ENCODE results near the gene INS.

The INS gene

DNA sequence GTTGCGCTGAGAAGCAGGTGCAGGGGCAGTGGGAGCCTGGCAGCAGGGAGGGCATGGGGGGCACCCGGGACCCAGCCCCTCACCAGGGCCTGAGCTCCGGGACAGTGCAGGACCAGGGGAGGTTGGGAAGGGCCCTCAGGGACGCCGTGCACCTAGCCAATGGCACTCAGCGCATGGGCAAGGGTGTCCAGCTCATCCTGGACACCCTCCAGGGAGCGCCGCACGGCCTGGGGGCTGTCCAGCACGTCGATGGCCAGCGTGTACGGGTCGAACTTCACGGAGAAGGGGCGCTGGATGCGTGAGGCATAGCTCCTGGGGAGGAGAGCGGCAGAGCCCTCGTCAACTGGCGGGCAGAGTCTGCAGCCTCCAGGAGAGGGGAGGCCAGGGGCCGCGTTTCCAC lies 3.1 kb upstream of the INS start:
- DNase-seq = no peak

- no peak for DNase-seq
Measured at GRCh38 chr11:2163428-2163978, 2.5 kb upstream of the INS start.

DNA sequence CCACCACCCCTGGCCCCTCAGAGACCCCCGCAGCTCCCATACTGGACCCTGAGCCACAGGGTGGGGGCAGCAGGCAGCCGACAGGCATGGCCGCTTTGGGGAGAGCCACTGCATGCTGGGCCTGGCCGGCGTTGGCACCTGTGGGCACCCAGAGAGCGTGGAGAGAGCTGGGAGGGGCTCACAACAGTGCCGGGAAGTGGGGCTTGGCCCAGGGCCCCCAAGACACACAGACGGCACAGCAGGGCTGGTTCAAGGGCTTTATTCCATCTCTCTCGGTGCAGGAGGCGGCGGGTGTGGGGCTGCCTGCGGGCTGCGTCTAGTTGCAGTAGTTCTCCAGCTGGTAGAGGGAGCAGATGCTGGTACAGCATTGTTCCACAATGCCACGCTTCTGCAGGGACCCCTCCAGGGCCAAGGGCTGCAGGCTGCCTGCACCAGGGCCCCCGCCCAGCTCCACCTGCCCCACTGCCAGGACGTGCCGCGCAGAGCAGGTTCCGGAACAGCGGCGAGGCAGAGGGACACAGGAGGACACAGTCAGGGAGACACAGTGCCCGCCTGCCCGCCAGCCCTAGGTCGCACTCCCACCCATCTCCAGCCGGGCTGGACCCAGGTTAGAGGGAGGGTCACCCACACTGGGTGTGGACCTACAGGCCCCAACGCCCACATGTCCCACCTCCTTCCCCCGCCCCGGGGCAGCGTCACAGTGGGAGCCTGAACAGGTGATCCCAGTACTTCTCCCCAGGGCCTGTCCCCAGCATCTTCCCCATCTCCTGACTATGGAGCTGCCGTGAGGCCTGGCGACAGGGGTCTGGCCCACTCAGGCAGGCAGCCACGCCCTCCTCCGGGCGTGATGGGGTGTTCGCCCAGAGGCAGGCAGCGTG lies 1.2 kb downstream of the INS start:
- DNase-seq = no peak

- no peak for DNase-seq
Measured at GRCh38 chr11:2158966-2159365, 2.0 kb downstream of the INS start.

DNA sequence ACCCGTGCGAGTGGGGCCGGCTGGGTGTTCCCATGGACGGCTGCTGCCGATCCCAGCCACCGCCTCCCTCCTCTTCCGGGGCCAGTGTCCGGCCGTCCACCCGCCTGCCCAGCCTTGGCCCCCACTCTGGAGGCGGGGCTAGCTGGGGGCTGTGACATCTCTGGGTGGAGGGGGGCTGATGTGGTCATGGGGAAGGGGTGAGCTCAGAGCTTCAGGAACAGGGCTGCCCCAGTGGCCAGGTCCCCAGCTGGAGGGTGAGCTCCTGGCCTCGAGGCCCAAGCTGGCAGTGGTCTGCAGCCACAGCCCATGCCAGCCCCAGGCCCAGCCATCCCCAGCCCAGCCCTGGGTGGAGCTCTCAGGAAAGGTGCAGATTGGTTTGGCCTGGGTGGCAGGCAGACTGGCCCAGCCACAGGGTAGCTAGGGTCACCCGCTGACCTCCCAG lies 2.7 kb downstream of the INS start:
- DNase-seq = no peak

GRCh38 chr11:2157294-2158040 lies 3.5 kb downstream of the INS start:
- DNase-seq = no peak

DNA sequence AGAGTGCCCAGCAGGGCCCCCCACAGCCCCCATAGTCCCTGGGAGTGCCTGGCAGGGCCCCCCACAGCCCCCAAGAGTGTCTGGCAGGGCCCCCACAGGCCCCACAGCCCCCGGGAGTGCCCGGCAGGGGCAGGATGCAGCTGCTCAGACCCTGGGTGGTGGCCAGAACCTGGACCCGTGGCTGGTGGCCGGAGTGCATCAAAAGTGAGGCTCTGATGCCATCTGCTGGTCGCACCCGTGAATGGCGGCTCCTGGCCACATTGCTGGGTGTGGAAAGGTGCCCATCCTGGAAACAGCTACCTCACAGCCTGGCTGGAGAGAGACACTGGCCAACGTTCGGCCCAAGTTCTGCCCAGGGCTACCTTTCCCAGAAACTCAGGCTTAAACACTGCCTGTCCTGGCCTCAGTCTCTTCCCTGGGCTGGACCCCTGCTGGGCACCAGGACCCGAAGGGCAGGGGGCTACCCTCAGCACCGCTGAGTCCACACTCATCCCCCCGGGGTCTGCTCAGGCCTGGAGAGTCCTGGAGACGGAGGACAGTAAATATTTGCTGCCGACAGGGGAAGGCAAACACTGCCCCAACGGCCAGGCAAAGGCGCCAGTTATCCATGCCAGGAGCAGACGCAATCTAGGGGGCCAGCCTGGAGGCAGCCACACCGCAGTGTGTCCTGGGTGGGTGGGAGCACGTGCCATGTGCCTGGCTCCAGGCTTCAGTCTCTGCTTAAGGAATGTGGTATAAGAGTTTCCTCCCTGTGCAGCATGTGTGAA lies 4.4 kb downstream of the INS start:
- peak; percentile 37 for DNase-seq

- no peak for DNase-seq
Measured at GRCh38 chr11:2155511-2155910, 5.5 kb downstream of the INS start.

DNA sequence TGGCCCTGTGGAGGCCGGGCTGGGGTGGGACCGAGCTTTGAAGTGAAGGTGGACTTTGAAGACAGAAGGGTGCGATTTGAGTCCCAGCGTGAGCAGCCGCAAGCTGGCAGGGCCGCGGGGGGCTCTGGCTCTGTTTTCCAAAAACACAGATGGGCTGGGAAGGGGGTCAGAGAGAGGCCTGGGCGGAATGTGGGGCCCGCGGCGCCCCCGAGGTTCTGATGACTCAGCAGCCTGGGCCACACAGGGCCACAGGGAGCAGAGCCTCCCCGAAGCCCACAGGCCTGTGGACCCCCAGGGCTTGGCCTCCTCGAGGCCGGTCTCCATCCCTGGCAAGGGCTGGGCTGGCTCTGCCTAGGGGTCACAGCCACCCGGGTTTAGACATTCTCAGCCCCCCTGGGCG lies 6.1 kb downstream of the INS start:
- no peak for DNase-seq

DNA sequence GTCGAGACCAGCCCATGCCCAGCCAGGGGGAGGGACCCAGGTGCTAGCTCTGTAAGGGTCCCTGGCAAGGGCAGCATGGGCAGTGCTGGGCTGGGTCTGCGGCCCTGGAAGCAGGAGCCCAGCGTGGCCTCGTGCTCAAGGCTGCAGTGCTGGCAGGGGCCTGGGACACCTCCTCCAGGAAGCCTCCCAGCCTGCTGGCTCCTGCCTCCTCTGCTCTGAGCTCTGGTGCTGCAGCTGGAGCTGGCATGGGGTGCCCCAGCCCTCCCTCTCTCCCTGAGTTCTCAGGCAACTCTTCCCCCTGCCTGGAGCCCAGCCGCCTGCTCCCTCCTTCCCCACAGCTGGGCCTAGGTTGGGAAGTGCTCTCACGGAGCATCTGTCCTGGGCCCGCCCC lies 6.8 kb downstream of the INS start:
- no peak for DNase-seq

- DNase-seq = no peak
Measured at GRCh38 chr11:2153581-2154194, 7.3 kb downstream of the INS start.

DNA sequence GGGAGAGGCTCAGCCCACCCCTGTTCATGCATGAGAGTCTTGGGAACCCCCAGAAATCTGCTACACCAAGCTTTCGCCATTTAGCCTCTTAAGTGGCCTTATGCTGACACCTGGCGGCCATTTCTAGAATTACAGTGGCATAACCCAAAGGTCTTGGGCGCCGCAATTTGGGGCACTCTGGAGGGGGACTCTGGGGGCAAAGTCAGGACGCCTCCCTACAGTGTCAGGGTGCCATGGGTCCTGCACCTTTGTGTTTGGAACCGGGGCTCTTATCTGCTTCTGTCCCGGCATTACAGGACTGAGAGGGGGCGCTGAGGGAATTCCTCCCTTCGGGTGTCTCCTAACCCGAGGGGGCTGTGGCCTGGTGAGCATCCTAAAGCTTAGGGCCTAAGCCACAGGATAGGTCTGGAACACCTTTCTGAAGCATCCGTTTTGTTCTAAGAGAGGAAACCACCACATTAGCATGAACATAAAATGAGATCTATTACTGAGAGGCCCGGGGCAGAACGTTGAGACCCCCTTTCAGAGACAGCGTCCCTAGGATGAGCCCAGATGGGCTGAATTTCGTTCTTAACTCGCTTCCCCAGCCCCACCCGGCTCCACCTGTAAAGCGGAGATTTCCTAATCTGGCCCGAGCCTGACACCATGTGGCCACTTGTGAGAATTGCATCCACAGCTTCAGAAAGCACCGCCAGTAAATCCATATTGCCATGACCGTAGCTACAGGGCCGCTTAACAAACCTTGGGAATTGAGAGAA lies 9.3 kb downstream of the INS start:
- DNase-seq = peak; percentile 61

DNA sequence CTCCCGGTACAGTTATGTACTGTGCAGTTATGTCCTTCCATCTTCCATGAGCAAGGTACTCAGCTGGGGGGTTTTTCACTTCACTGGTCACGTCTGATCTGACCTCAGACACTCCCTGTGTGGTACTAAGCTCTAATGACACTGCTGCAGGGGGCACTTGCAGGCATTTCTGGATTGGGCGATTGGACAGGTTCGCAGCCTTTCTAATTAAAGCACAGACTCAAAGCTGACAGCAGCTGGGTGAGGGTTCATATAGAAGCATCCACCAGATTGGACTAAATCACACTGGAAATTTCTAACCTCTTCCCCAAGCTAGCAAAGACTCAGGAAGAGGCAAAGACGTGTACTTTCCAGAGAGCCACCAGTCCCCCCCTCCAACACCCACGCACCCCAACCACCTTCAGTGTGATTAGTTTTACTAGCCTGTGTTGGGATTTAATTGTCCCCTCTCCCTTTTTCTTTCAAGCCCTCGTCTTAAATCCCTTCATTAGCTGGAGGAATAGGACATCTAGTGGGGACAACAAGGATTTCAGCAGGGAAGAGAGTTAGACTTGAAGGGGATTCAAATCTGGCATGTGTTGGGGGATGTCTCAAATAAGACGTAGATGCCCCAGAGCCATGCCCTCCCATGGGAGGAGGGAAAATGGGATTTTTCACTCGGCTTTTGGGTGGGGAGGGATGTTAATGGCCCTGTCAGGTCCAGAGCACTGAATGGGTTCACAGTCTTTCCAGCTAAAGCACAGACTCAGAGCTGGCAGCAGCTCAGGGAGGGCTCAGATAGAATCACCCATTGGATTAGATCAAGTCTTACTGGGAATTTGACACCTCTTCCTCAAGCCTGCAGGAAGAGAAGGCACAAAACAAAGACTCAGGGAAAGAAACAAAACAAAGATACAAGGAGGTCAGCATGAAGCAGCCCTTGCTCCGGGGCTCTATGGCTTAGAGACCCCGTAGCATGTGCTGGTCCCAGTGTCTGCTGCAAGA lies 10.9 kb downstream of the INS start:
- peak; percentile 45 for DNase-seq

DNA sequence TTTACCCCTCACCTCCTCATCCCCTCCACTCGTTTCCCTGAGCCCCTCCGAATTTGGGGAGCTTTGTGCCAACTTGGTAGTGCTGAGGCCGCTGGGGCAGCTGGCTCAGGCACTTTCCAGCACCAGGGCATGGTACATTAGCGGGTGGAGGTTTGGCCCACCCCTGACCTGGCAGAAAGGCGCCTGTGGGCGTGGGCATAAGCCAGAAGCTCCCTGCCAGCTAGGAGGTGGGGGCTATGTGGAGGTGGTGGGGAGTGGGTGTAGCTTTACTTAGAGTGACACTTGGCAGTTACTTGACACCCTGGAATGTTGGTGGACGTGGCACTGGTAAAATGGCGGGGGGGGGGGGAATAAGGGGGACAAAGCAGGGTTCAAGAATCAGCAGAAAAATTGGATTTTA lies 11.5 kb downstream of the INS start:
- DNase-seq = no peak

GRCh38 chr11:2148595-2148994 lies 12.4 kb downstream of the INS start:
- DNase-seq = no peak

DNA sequence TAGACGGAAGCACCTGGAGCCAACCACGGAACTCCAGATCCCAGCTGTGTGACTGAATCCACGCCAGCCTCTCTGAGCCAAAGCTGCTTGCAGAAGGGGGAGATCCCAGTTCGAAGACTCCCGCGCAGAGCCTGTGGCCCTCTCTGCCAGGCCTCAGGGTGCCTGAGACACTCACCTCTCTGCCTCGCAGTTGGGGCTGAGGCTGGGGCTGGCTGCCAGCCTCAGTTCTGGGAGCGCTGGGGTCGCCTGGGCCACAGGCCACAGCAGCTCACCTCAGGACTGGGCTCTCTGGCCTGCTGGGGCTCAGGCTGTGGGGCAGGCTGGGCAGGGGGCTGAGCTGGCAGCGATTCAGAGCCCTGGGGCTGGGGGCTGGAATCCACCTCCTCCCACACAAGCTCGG lies 13.6 kb downstream of the INS start:
- DNase-seq = no peak

GRCh38 chr11:2146051-2146450 lies 15.0 kb downstream of the INS start:
- no peak for DNase-seq

- DNase-seq = no peak
Measured at GRCh38 chr11:2144544-2145248, 16.3 kb downstream of the INS start.

- DNase-seq = no peak
Measured at GRCh38 chr11:2143799-2144543, 17.0 kb downstream of the INS start.

Measured in fibroblast of skin of right biceps (primary cell).